ENCODE results near the gene CDH4.

DNA sequence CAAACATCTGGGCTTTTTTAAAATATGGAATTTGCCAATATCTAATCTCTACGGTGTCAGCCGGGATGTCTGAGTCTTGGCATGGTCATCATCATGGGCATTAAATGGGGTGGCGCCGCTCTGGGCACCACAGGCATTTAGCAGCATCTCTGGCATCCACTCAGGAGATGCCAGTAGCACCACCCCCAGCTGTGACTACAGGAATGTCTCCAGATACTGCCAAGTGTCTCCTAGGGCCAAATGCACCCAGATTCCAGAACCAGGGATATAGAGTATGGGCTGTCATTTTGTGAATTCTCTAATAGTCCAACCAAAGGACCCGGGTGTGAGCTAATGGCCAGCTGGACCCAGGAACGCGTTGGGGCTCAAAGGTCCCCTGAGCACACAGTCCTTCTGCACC lies 452.6 kb downstream of the CDH4 start:
- no peak for TF ChIP-seq POLR2A (IDR thresholded peaks at IDR 0.05; ENCODE audit: control extremely low read depth in 1 of 2, low read depth in 2 of 2, low read length in 2 of 2)
- no peak for TF ChIP-seq HDAC2 (IDR thresholded peaks at IDR 0.05; ENCODE audit: borderline replicate concordance in 1 of 2, low read depth in 2 of 2, low read length in 2 of 2)
- TF ChIP-seq CEBPB (IDR thresholded peaks at IDR 0.05; ENCODE audit: low read depth, low read length) = no peak

All from H1 (cell line).